GM12873 (cell line): ENCODE results near the gene FAU.

Experiments used
- TF ChIP-seq, protein P1 (sequence below): IDR thresholded peaks from 2 replicates; pipeline ENCODE4 v1.5.1; 2012; ENCODE audit warnings: low read depth, mild to moderate bottlenecking, moderate library complexity, low read length, control low read depth; ENCODE audit not compliant: insufficient read depth; ENCODE audit errors: missing control alignments

Gene FAU

DNA sequence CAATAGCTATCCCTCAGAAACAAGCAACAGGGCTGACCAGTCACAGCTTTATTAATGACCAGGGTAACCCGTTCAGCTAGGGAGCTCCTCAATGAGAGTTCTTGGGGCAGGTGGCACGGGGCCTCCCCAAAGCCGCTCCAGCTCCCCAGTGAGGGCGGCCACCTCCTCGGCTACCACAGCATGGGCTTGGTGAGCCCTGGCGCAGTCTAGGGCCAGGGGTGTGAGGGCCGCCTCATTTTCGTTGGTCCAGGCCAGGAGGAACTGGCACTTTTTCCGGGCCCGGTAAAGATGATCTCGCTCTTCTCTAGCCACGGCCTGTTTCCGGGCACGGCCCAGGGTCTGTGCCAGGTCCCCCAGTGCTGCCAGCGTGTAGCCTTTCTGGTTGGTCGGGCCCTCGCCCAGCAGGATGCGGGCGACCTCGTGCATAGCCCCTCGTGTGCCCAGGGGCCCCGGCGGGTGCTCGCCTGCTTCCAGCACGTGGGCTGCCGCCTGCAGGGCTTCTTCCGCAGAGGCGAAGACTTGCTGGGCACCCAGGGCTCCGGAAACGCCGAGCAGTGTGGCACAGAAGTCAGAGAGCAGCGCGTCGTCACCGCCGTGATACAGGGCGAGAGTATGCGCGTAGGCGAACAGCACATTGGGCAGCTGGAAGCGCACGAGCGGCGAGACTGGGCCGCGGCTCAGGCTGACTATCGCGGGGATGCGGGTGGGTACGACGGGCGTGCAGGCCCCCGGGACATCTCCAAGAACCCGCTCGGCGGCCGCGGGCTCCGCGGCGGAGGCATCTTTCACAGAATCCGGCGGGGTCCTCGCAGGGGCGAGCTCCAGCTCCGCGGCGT is 5.3 kb downstream of the FAU start:
- TF ChIP-seq, protein P1, sequence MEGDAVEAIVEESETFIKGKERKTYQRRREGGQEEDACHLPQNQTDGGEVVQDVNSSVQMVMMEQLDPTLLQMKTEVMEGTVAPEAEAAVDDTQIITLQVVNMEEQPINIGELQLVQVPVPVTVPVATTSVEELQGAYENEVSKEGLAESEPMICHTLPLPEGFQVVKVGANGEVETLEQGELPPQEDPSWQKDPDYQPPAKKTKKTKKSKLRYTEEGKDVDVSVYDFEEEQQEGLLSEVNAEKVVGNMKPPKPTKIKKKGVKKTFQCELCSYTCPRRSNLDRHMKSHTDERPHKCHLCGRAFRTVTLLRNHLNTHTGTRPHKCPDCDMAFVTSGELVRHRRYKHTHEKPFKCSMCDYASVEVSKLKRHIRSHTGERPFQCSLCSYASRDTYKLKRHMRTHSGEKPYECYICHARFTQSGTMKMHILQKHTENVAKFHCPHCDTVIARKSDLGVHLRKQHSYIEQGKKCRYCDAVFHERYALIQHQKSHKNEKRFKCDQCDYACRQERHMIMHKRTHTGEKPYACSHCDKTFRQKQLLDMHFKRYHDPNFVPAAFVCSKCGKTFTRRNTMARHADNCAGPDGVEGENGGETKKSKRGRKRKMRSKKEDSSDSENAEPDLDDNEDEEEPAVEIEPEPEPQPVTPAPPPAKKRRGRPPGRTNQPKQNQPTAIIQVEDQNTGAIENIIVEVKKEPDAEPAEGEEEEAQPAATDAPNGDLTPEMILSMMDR = no peak

DNA sequence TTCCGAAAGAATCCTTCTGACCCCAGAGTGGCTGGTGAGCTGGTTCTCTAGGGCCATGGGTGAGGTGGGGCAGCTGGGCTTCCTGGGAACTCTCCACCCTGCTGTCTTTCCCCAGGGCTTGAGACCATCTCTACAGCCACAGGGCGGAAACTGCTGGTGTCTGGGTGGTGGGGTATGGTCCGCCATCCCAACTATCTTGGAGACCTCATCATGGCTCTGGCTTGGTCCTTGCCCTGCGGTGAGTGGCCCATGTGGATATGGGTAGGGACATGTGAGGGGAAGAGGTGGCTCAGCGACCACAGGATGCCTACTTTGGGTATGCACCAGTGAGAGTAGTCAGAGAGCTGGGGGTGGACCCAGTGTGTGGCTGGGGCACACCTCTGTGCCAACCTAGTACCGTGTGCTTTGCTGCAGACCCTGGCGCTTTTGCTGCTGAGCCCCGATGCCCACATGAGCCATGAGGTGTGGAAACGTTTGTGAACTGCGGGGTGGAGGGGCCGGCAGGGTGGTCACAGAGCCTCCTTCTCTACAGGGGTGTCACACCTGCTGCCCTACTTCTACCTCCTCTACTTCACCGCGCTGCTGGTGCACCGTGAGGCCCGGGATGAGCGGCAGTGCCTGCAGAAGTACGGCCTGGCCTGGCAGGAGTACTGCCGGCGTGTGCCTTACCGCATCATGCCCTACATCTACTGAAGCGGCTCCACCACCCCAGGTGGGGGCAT is 6.4 kb downstream of the FAU start:
- TF ChIP-seq, protein P1 = no peak

DNA sequence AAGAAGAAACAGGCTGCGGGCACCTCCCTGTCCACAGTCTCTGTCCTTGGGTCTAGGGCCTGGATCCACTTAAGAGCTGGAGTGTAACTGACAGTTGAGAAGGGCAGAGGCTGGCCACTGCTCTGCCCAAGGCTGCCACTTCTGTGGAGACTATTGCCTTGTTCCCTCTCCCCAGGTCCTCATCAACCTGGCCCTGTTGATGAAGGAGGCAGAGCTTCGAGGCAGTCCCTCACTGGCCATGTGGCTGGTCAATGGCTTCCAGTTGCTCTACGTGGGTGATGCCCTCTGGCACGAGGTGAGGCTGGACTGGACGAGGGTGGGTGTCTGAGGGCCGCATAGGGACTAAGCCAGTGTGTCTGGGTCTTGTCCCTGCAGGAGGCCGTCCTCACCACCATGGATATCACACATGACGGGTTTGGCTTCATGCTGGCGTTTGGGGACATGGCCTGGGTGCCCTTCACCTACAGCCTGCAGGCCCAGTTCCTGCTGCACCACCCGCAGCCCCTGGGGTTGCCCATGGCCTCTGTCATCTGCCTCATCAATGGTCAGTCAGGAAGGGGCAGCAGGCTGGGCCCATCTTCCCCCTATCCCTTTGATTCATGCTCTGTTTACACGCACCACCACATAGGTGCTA is 7.3 kb downstream of the FAU start:
- TF ChIP-seq, protein P1 = no peak

DNA sequence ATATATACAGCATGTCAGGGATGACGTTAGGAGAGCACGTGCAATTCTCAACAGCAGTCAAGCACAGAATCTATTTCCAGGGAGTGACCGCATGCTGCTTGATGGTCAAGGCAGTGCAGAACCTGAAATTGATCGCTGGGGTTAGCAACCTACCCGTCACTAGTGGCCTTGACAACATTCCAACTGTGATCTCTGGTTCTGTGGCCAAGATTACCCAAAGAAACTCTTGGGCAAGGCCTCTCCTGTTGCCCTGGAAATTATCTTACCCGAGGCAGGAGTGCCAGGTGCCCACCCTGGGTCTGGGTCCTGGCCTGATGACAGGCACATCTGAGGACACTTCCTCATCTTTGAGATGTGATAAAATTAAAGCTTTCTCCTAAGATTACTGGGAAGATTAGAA is 8.1 kb downstream of the FAU start:
- TF ChIP-seq, protein P1 = no peak

DNA sequence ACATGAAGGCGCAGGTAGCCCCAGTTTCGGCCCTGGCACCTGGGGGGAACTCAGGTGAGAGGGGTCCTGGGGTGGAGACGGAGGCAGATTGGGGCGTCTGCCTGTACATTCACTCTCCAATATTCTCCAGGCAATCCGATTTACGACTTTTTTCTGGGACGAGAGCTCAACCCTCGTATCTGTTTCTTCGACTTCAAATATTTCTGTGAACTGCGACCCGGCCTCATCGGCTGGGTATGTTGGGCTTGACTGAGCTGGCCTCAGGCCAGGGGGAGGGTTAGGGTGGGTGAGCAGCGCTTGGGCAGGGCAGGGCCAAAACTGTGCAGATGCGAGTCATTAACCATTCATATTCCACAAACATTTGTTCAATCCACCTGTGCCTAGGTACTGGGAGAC is 8.6 kb downstream of the FAU start:
- TF ChIP-seq, protein P1 = no peak

DNA sequence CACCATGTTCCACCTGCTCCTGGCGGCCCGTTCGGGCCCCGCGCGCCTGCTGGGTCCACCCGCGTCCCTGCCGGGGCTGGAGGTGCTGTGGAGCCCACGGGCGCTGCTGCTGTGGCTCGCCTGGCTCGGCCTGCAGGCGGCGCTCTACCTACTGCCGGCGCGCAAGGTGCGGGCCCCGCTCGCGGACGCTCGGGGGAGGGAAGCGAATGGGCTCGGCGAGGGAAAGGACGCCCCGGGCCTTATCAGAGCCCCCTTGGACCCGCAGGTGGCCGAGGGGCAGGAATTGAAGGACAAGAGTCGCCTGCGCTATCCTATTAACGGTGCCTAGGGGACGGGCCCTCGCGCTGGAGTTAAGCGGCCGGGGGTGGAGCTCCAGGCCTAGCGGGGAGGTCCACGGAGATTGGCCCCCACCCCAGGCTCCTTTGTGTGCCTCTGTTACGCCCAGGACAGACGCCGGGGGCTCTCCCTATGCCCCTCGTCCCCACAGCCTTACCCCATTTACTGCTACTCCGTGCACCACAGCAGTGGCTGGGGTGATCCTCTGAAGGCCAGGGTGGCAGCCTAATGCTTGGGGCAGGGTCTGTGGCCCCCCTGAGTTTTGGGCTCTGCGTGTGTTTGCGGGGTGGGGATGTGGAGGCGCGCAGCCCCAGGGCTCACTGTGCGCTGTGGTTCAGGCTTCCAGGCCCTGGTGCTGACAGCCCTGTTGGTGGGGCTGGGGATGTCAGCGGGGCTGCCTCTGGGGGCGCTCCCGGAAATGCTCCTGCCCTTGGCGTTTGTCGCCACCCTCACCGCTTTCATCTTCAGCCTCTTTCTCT is 9.2 kb downstream of the FAU start:
- TF ChIP-seq, protein P1 = peak; percentile 89
